ENCODE results near the gene PADI6. TPM values are rescaled to one million over a fixed set of nuclear protein-coding genes. Genes with fewer than 3 reads are reported as not detected.

Gene PADI6
- total RNA-seq, 4 donors from 2014 or later: 0.55 TPM; not detected in 3

GRCh38 chr1:17441993-17442357 lies 70.0 kb downstream of the PADI6 start:
- H3K4me1 ChIP-seq: no peaks in the 10 kb centered on the region
- intact Hi-C loops (cut with DNase I; ENCODE audit: low total_unique reads): no loop called here
- no peak overlapping the region for H3K27ac ChIP-seq

GRCh38 chr1:17442841-17443240 lies 70.8 kb downstream of the PADI6 start:
- Histone ChIP-seq H3K27ac (no peak overlapping the region), H3K9me3 (no peaks in the 10 kb centered on the region), H3K4me1 (no peaks in the 10 kb centered on the region), H3K4me3 (no peak overlapping the region), H3K36me3 (no peaks in the 10 kb centered on the region), H3K27me3 (no peaks in the 10 kb centered on the region)
- TF ChIP-seq CTCF (IDR thresholded peaks at IDR 0.05): no peak
- no peak for TF ChIP-seq POLR2A (IDR thresholded peaks at IDR 0.05)
- intact Hi-C loops (cut with DNase I; ENCODE audit: low total_unique reads): no loop called here
- DNase-seq: no peak

More at GRCh38 chr1:17441993-17442357, 70.0 kb downstream of the PADI6 start:
- Histone ChIP-seq H3K27me3 (no peaks in the 10 kb centered on the region), H3K36me3 (no peaks in the 10 kb centered on the region), H3K4me3 (no peak overlapping the region), H3K9me3 (no peaks in the 10 kb centered on the region)
- DNase-seq: no peak
- TF ChIP-seq CTCF (IDR thresholded peaks at IDR 0.05): no peak
- no peak for TF ChIP-seq POLR2A (IDR thresholded peaks at IDR 0.05)

DNA sequence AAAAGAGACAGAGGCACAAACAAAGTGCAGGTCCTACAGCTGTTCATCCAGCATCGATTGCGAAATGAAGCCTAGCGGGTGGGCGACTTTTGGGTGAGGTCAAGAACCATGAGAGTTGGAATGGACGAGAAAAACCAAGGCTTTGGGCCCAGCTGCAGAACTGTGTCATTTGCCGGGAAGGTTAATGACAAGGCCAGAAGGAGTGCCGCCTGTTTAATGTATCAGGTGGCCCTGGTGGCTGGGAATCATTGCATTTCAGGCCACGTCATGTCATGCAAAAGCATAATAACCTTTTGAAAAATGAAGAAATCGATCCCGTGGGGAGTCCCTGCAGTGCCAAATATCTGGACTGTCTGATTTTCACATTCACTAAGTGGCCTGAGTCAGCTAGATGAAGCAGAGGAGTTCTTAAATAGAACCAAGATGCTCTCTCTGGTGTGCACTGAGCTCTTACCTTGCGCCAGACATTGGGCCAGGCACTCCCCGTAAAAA lies 75.6 kb downstream of the PADI6 start:
- Histone ChIP-seq H3K9me3 (no peaks in the 10 kb centered on the region), H3K4me1 (no peaks in the 10 kb centered on the region), H3K27ac (no peak overlapping the region), H3K4me3 (no peak overlapping the region), H3K27me3 (no peaks in the 10 kb centered on the region), H3K36me3 (no peaks in the 10 kb centered on the region)
- intact Hi-C loops (cut with DNase I; ENCODE audit: low total_unique reads): no loop called here
- no peak for DNase-seq
- TF ChIP-seq CTCF (IDR thresholded peaks at IDR 0.05) (no peak), POLR2A (IDR thresholded peaks at IDR 0.05) (no peak)

Other genes with a start within 250 kb of the PADI6 start
- gene PADI1, start 167.1 kb upstream of the PADI6 start, total RNA-seq: under 1 TPM in 1 of 4 donors, not detected in 3; 0.14 TPM
- gene PADI3, start 123.1 kb upstream of the PADI6 start, total RNA-seq: not detected
- gene PADI4, start 64.0 kb upstream of the PADI6 start, total RNA-seq: 1 to 10 TPM in 1 of 4 donors, not detected in 3; 1.2 TPM
- 10 to 100 TPM; 11.8 to 50.4 (median 25.7) TPM for gene RCC2, start 67.5 kb downstream of the PADI6 start, total RNA-seq
- 10 to 100 TPM in 3 of 4 donors, 1 to 10 TPM in 1; 5.6 to 61.9 (median 19.1) TPM for gene ARHGEF10L, start 167.5 kb downstream of the PADI6 start, total RNA-seq